Islet precursor cell (in vitro differentiated cells): Measurements from ENCODE around the gene CNKSR2.
A peak's percentile ranks its signal among the peaks of the same experiment; 100 is the strongest.

ENCODE experiments used
- DNase-seq: peaks from one replicate; pipeline ENCODE4 v3.0.0-alpha.2; 2018

CNKSR2 gene

GRCh38 chrX:21620234-21620633 is 246.0 kb downstream of the CNKSR2 start:
- no peak for DNase-seq

- no peak for DNase-seq
Measured at GRCh38 chrX:21623778-21624501, 249.7 kb downstream of the CNKSR2 start.

GRCh38 chrX:21632027-21632426 is 257.8 kb downstream of the CNKSR2 start:
- no peak for DNase-seq

GRCh38 chrX:21638311-21638710 is 264.1 kb downstream of the CNKSR2 start:
- no peak for DNase-seq

- no peak for DNase-seq
Measured at GRCh38 chrX:21639775-21640174, 265.6 kb downstream of the CNKSR2 start.

GRCh38 chrX:21645431-21645830 is 271.2 kb downstream of the CNKSR2 start:
- DNase-seq: no peak

GRCh38 chrX:21645886-21646285 is 271.7 kb downstream of the CNKSR2 start:
- DNase-seq: no peak

GRCh38 chrX:21655901-21656586 is 281.8 kb downstream of the CNKSR2 start:
- no peak for DNase-seq

- DNase-seq: no peak
Measured at GRCh38 chrX:21656587-21657317, 282.5 kb downstream of the CNKSR2 start.

- peak; percentile 39 for DNase-seq
Measured at GRCh38 chrX:21657318-21658151, 283.3 kb downstream of the CNKSR2 start.

GRCh38 chrX:21658152-21658737 is 284.0 kb downstream of the CNKSR2 start, which contains the start of gene KLHL34:
Gene KLHL34 (minus strand): TSS chrX:21658330. CDS start chrX:21657788, 542 bp downstream.
- no peak for DNase-seq

GRCh38 chrX:21658746-21659145 is 284.5 kb downstream of the CNKSR2 start:
- no peak for DNase-seq

- DNase-seq: no peak
Measured at GRCh38 chrX:21659320-21659719, 285.1 kb downstream of the CNKSR2 start.

- DNase-seq: no peak
Measured at GRCh38 chrX:21660156-21660555, 285.9 kb downstream of the CNKSR2 start.

- DNase-seq: no peak
Measured at GRCh38 chrX:21661316-21661715, 287.1 kb downstream of the CNKSR2 start.

GRCh38 chrX:21662761-21663160 is 288.5 kb downstream of the CNKSR2 start:
- no peak for DNase-seq

- no peak for DNase-seq
Measured at GRCh38 chrX:21666252-21666651, 292.0 kb downstream of the CNKSR2 start.

- no peak for DNase-seq
Measured at GRCh38 chrX:21666679-21667078, 292.5 kb downstream of the CNKSR2 start.

GRCh38 chrX:21674430-21675186 is 300.4 kb downstream of the CNKSR2 start:
- no peak for DNase-seq

- no peak for DNase-seq
Measured at GRCh38 chrX:21675931-21676330, 301.7 kb downstream of the CNKSR2 start.

- no peak for DNase-seq
Measured at GRCh38 chrX:21678048-21678612, 303.9 kb downstream of the CNKSR2 start.
